Measurements from ENCODE around the gene TMEM203. TPM values are rescaled to one million over a fixed set of nuclear protein-coding genes. Genes with fewer than 3 reads are reported as not detected.
"Not testable (repeated sequence)": the region's sequence is repeated elsewhere in the genome, so short reads cannot be mapped to it uniquely, and the experiment has no call there.

TMEM203 gene
- total RNA-seq, 2 donors from 2014 or later: 21.3 to 21.4 TPM

DNA sequence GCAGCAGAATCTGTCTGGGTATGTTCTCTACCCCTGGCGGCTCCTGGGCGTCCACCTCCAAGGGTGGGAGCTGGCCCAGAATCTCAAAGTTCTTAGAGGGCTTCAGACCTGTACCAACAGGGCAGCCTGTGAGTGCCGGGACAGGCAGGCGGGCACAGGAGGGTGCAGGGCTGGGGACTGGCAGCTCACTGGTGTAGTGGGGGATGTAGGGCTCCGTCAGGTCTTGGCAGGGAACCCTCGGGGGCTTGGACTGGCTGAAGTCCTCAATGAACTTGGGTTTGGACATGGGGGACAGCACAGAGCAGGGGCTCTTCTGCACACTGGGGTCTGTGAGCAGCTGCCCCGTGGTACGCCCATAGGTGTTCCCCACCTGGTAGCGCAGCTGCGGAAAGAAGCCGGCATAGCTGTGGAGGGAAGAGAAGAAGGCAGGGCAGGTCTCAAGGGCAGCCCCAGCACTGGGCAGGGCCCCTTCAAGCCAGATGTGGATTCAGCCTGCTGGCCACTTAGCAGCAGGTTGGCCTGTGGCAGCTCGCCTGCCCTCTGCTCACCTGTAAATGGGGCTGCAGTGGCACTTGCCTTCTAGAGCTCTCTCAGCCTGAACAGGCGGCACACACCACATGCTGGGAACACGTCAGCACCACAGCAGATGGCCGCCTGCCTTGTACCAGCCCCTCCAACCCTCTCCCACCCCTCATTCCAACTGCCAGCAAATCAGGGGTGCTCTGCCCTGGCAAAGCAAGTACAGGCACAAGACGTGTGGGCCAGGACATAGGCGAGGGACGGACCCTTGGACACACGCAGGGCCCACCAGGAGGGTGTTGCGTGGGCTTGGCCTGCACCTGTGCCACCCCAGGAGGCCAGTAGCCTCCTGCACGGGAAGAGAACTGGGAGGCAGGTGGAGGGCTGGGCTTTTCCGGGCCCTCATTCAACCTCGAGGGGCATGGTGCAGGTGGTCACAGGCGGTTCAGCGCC is 40.3 kb upstream of the TMEM203 start:
- no peaks in the 10 kb centered on the region for H3K9me3 ChIP-seq (ENCODE audit: control insufficient read depth, low read length, poor library complexity, severe bottlenecking)
- H3K27ac Mint-ChIP-seq: no peak overlapping the region
- no peak for ATAC-seq
- DNase-seq: no peak
- no peaks in the 10 kb centered on the region for H3K27me3 Mint-ChIP-seq
- peaks cover 11% of the 10 kb centered on the region for H3K4me1 Mint-ChIP-seq
- H3K36me3 Mint-ChIP-seq (ENCODE audit: low read depth): no peaks in the 10 kb centered on the region
- H3K4me3 Mint-ChIP-seq: no peak overlapping the region

DNA sequence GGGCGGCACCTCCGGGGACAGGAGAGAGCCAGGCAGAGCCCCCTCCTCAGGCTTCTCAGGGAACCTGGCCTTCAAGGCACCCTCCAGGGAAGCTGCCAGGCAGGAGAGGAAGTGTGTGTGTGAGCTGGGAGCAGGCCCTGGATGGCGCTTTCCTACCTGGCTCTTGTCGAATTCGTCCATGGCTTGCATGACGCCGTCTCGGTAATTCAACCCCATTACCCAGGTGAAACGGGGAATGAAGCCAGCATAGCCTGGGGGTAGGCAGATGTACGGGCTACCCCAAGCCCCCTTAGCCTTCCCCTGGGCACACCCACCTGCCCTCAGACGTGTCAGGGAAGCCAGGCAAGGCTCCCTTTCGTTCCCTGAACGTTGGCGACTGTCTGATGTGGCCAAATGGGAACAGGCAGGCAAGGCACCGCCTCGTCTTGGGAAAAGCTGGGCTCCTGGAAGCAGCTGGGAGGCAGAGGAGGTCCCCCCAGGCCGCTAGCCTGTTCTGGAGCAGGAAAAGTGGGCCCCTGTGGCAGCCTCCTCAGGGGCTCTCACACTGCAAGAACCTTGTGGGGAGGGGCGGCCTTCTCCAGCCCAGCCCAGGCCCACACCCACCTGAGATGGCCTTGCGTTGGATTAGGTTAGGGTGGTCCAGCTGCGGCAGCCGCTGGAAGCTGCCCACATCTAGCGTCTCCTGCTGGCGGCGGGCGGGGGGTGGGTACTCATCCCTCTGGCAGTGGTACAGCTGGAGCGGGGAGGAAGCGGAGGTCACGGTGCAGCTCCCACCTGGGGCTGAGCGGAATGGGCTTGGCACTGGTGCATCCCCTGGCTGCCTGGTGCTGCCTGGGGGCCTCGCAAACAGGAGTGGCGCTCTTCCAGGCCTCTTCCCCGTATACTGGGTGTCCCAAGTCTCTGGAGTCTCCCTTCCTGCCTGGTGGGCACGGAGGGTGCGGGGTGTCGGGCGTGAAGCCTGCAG is 39.3 kb upstream of the TMEM203 start:
- Mint-ChIP-seq H3K36me3 (ENCODE audit: low read depth) (no peaks in the 10 kb centered on the region), H3K27ac (no peak overlapping the region), H3K4me3 (peak overlapping the region; percentile 21), H3K4me1 (peaks cover 11% of the 10 kb centered on the region), H3K27me3 (no peaks in the 10 kb centered on the region)
- ATAC-seq (no peak), DNase-seq (no peak)
- H3K9me3 ChIP-seq (ENCODE audit: control insufficient read depth, low read length, poor library complexity, severe bottlenecking): no peaks in the 10 kb centered on the region

DNA sequence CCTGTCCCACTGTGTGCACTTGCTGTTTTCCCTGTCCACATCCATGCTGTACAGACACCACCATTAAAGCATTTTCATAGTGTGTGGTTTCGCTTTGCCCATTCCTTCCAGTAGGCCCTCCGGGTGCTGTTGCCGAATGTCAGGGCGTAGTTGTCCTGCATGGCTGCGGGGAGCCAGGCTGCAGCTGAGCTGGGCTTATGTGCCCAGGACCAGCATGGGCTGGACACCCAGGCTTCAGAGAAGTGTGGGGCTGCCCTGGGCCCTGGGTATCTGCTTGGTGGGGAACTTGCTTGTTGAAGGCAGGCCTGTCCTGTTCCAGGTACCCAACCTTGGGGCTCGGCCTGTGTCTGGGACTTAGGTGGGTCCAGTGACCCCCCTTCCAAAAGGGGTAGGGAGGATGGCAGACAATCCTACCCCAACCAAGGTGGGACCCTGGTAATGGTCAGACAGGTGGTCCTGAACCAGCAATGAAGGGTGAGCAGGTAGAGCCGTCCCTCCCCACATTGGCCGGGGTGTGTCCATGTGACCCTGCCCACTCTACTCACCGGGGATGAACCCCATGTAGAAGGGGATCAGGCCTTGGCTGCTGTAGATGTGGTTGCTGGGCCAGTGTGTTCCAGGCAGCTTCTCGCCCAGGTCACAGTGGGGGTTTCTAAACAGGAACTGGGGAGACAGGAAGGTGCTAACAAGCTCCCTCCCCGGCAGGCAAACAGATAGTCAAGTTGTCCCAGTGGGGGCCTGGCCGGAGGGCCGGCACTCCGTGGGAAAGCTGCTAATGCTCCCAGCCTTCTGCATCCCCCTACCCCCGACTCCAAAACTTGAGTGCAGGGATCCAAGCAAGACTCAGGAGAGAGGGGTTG is 38.4 kb upstream of the TMEM203 start:
- Mint-ChIP-seq H3K4me3 (peak overlapping the region; percentile 21), H3K27me3 (no peaks in the 10 kb centered on the region), H3K27ac (no peak overlapping the region), H3K36me3 (ENCODE audit: low read depth) (no peaks in the 10 kb centered on the region), H3K4me1 (peaks cover 13% of the 10 kb centered on the region)
- DNase-seq (no peak), ATAC-seq (no peak)
- H3K9me3 ChIP-seq (ENCODE audit: control insufficient read depth, low read length, poor library complexity, severe bottlenecking): no peaks in the 10 kb centered on the region

DNA sequence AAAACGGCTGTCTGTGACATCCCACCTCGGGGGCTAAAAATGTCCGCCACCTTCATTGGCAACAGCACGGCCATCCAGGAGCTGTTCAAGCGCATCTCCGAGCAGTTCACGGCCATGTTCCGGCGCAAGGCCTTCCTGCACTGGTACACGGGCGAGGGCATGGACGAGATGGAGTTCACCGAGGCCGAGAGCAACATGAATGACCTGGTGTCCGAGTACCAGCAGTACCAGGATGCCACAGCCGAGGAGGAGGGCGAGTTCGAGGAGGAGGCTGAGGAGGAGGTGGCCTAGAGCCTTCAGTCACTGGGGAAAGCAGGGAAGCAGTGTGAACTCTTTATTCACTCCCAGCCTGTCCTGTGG is 37.8 kb upstream of the TMEM203 start:
- H3K4me3 Mint-ChIP-seq; H3K27me3 Mint-ChIP-seq; H3K9me3 ChIP-seq (ENCODE audit: control insufficient read depth, low read length, poor library complexity, severe bottlenecking); ATAC-seq; H3K27ac Mint-ChIP-seq; DNase-seq; H3K36me3 Mint-ChIP-seq (ENCODE audit: low read depth): not testable (repeated sequence)
- peaks cover 15% of the 10 kb centered on the region for H3K4me1 Mint-ChIP-seq

DNA sequence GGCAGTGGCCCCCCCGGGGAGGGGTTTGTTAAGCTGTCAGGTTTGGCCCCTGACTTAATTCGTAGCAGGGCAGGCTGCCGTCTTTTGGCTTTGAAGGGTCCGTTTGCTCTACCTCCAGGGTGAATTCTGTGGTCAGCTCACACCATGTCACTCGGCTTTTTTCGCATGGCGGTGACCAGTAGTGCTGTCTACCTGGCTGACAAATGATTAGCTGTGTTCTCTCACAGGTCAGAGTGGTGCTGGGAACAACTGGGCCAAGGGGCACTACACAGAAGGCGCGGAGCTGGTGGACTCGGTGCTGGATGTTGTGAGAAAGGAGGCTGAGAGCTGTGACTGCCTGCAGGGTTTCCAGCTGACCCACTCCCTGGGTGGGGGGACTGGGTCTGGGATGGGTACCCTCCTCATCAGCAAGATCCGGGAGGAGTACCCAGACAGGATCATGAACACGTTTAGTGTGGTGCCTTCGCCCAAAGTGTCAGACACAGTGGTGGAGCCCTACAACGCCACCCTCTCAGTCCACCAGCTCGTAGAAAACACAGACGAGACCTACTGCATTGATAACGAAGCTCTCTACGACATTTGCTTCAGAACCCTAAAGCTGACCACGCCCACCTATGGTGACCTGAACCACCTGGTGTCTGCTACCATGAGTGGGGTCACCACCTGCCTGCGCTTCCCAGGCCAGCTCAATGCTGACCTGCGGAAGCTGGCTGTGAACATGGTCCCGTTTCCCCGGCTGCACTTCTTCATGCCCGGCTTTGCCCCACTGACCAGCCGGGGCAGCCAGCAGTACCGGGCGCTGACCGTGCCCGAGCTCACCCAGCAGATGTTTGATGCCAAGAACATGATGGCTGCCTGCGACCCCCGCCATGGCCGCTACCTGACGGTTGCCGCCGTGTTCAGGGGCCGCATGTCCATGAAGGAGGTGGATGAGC is 37.1 kb upstream of the TMEM203 start:
- Mint-ChIP-seq H3K36me3 (ENCODE audit: low read depth) (no peaks in the 10 kb centered on the region), H3K4me1 (peaks cover 16% of the 10 kb centered on the region), H3K27me3 (no peaks in the 10 kb centered on the region), H3K4me3 (peak overlapping the region; percentile 86), H3K27ac (peak overlapping the region; percentile 51)
- ATAC-seq (no peak), DNase-seq (no peak)
- no peaks in the 10 kb centered on the region for H3K9me3 ChIP-seq (ENCODE audit: control insufficient read depth, low read length, poor library complexity, severe bottlenecking)

DNA sequence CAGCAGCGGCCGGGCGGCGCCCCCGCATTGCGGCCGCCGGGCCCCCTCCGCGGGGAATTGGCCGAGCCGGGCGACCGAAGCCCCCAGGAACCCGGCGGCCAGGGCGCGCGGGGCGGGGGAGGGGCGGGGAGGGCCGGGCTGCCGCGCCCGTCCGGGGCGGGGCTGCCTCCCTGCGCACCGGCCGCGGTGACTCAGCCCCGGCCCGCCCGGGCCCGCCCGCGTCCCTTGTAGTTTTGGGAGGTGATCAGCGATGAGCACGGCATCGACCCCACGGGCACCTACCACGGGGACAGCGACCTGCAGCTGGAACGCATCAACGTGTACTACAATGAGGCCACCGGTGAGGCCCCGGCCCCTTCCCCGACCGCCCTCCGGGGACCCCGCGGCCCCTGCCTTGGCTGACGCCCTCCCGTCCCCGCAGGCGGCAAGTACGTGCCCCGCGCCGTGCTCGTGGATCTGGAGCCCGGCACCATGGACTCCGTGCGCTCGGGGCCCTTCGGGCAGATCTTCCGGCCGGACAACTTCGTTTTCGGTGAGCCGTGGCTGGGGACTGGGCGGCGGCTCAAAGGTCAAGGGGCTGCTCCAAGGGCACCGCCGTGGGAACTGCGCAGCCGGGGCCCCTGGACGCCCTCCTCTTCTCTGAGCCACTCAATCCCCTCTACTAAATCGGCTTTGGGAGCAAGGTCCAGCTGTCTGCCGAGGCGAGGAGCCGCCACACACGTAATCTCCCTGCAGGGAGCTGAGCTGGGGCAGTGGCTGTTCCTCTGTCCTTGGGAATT is 36.2 kb upstream of the TMEM203 start:
- Mint-ChIP-seq H3K4me3 (peak overlapping the region; percentile 97), H3K36me3 (ENCODE audit: low read depth) (no peaks in the 10 kb centered on the region), H3K27me3 (no peaks in the 10 kb centered on the region), H3K4me1 (peaks cover 19% of the 10 kb centered on the region), H3K27ac (peak overlapping the region; percentile 91)
- DNase-seq (peak; percentile 38 to 63 (median 62)), ATAC-seq (peak; percentile 17)
- H3K9me3 ChIP-seq (ENCODE audit: control insufficient read depth, low read length, poor library complexity, severe bottlenecking): no peaks in the 10 kb centered on the region

DNA sequence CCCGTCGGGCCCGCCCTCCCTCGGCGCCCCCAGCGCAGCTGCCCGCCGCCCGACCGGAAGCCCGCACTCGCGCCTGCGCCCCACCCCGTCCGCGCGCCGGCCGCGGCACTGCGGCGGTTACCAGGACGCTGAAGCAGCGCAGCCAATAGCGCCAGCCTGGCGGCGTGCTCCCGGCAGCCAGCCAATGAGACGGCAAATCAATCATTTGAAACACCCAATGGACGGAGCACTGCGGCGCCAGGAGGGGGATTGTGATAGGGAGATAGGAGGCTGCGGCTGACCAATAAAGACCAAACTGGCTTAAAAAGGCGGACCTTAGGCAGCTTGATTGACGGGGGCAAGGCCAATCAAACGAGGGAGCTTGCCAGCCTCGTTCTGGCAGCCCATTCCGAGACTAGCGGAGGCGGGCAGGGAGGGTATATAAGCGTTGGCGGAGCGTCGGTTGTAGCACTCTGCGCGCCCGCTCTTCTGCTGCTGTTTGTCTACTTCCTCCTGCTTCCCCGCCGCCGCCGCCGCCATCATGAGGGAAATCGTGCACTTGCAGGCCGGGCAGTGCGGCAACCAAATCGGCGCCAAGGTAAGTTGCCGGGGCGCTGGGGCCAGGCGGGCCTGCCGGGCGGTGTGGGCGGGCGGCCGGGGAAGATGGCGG is 35.5 kb upstream of the TMEM203 start, which contains the start of gene TUBB4B:
TSS of gene TUBB4B (plus strand) at position 447 of the 649 bp plus-strand sequence. CDS start at position 521, 74 bp downstream.
- Mint-ChIP-seq H3K4me3 (peak within 1 kb of the TSS; percentile 97), H3K27ac (peak within 1 kb of the TSS; percentile 91), H3K27me3 (no peaks in the 10 kb centered on the region), H3K4me1 (peaks cover 19% of the 10 kb centered on the region), H3K36me3 (ENCODE audit: low read depth) (no peaks in the 10 kb centered on the region)
- no peaks in the 10 kb centered on the region for H3K9me3 ChIP-seq (ENCODE audit: control insufficient read depth, low read length, poor library complexity, severe bottlenecking)
- peak; percentile 90 to 95 (median 93) for DNase-seq
- peak; percentile 81 for ATAC-seq

DNA sequence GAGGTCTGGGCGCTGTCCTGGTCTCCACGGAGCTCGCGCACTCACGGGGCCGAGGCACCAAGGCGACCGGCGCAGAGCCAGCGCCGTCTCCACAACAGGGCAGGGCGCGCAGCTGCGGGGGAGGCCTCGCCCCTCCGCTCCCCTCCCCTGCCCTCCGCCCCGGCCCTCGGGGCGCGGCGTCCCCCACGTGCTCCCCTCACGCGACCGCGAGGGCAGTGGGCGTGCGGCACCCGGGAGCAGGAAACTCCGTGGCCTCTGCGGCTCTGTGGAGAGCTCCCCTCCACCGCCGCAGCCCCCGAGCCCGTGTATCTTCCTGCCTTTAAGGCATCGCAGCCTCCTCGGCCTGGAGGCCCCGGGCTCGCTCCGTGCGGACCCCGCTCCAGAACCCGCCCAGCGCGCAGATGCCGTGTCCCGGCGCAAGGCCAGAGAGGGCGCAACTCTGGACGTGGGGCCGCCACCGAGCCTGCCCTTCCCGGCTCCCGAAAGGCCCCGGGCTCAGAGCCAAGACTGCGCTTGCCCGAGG is 34.9 kb upstream of the TMEM203 start:
- Mint-ChIP-seq H3K4me3 (peak overlapping the region; percentile 97), H3K27ac (peak overlapping the region; percentile 91), H3K27me3 (peaks cover under 1% of the 10 kb centered on the region), H3K4me1 (peaks cover 19% of the 10 kb centered on the region), H3K36me3 (ENCODE audit: low read depth) (no peaks in the 10 kb centered on the region)
- ATAC-seq (peak; percentile 38), DNase-seq (peak; percentile 52 to 71 (median 65))
- no peaks in the 10 kb centered on the region for H3K9me3 ChIP-seq (ENCODE audit: control insufficient read depth, low read length, poor library complexity, severe bottlenecking)

DNA sequence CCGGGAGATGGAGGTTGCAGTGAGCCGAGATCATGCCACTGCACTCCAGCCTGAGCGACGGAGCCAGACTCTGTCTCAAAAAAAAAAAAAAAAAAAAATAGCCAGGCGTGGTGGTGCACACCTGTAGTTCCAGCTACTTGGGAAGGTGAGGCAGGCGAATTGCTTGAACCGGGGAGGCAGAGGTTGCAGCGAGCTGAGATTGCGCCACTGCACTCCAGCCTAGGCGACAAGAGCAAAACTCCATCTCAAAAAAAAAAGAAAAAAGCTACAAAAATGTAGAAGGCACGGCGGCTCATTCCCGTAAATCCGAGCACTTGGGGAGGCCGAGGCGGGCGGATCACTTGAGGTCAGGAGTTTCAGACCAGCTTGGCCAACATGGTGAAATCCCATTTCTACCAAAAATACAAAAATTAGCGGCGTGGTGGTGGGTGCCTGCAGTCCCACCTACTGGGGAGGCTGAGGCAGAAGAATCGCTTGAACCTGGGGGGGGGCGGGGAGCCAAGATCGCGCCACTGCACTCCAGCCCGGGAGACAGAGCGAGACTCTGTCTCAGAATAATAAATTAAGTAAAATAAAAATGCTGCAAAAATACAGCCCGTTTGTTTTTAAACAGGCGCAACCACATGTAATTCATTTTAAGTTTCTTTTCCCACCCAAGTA is 34.2 kb upstream of the TMEM203 start:
- Mint-ChIP-seq H3K4me3 (peak overlapping the region; percentile 97), H3K27ac (peak overlapping the region; percentile 89), H3K4me1 (peaks cover 19% of the 10 kb centered on the region)
- not testable (repeated sequence) for H3K36me3 Mint-ChIP-seq (ENCODE audit: low read depth); H3K9me3 ChIP-seq (ENCODE audit: control insufficient read depth, low read length, poor library complexity, severe bottlenecking); ATAC-seq; DNase-seq; H3K27me3 Mint-ChIP-seq

Measured in T-helper 17 cell (primary cell).